GM12891 (cell line): ENCODE measurements around the gene HSD17B12.

ENCODE experiments used
- DNase-seq: peaks from one replicate; pipeline ENCODE4 v3.0.0; 2011; ENCODE audit warnings: low spot score; ENCODE audit not compliant: insufficient read length
- FAIRE-seq: peaks from 2 replicates; lab custom pipeline; 2011; peaks lifted over from hg19 to GRCh38; lab: Jason Lieb, UNC
- PAX5 ChIP-seq: IDR thresholded peaks from 2 replicates; pipeline ENCODE4 v1.6.1; 2011; ENCODE audit warnings: low read length, moderate library complexity, mild to moderate bottlenecking; ENCODE audit not compliant: insufficient read depth, severe bottlenecking
- POLR2A ChIP-seq: IDR thresholded peaks from 2 replicates; pipeline ENCODE4 v1.6.1; 2011; ENCODE audit warnings: low read depth, low read length, control low read depth
- POLR2AphosphoS5 ChIP-seq: IDR thresholded peaks from 2 replicates; pipeline ENCODE4 v1.6.1; 2011; ENCODE audit warnings: low read depth, low read length, control low read depth
- POU2F2 ChIP-seq: IDR thresholded peaks from 2 replicates; pipeline ENCODE4 v1.6.1; 2011; ENCODE audit warnings: low read depth, mild to moderate bottlenecking, control low read depth, low read length, moderate library complexity
- SPI1 ChIP-seq: IDR thresholded peaks from 2 replicates; pipeline ENCODE4 v1.6.1; 2011; ENCODE audit warnings: low read depth, low read length, control low read depth
- TAF1 ChIP-seq: IDR thresholded peaks from 2 replicates; pipeline ENCODE4 v1.6.1; 2011; ENCODE audit warnings: low read depth, low read length, control low read depth

Gene HSD17B12

GRCh38 chr11:43687120-43687791 lies 6.7 kb downstream of the HSD17B12 start:
- DNase-seq: no peak
- peak; percentile 76 for FAIRE-seq
- TF ChIP-seq POLR2AphosphoS5 (no peak), SPI1 (no peak)

- TF ChIP-seq POLR2AphosphoS5 (no peak), POU2F2 (no peak), TAF1 (no peak), SPI1 (no peak), PAX5 (no peak), POLR2A (no peak)
- FAIRE-seq: no peak
- DNase-seq: no peak
Measured at GRCh38 chr11:43688394-43688793, 7.9 kb downstream of the HSD17B12 start.

GRCh38 chr11:43689167-43689566 lies 8.6 kb downstream of the HSD17B12 start:
- FAIRE-seq (no peak), DNase-seq (no peak)
- TF ChIP-seq POLR2A: no peak
- TF ChIP-seq SPI1: no peak
- TF ChIP-seq POLR2AphosphoS5: no peak
- no peak for TF ChIP-seq PAX5
- TF ChIP-seq TAF1: no peak
- no peak for TF ChIP-seq POU2F2

DNA sequence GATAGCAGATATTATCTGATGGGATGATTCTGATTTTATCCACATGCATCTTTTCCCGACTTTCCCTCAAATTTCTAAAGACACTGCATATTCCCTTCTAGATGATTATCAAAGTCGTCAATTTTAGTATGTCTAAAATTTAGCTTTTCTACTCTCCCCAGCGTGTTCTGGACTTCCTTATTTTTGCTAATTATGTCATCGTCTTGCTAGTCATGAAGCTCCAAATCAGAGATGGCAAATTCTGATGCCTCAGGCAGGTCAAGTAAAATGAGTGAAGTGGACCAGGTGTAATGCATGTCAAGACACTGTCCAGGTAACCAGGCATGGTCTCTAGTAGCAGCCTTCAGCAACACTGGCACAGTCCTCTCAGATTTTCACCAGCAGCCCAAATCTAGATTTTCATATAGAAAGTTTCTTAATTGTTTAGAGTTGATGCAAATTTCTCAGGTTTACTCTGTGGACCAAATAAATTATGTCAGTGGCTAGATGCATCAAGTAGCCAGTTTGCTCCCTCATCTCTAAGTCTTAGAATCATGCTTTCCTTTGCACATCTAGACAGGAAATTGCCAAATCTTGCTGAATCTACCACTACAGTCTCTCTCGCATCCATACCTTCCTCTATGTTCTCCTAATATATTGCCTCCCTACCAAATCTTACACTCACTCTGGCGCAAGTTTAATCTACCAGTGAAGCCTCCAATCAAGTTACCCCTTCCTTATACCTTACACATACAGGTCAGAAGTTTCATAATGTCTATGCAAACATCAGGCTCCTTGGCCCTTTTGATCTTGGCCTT lies 10.6 kb downstream of the HSD17B12 start:
- TF ChIP-seq POLR2AphosphoS5: no peak
- no peak for TF ChIP-seq TAF1
- peak; percentile 65 for TF ChIP-seq SPI1
- no peak for TF ChIP-seq PAX5
- no peak for TF ChIP-seq POLR2A
- TF ChIP-seq POU2F2: no peak
- no peak for FAIRE-seq

GRCh38 chr11:43691806-43692205 lies 11.3 kb downstream of the HSD17B12 start:
- DNase-seq: no peak
- no peak for FAIRE-seq

More for the DNA sequence above, 10.6 kb downstream of the HSD17B12 start:
- DNase-seq: no peak

GRCh38 chr11:43693069-43693468 lies 12.5 kb downstream of the HSD17B12 start:
- FAIRE-seq: peak; percentile 23
- TF ChIP-seq POLR2A: no peak
- no peak for TF ChIP-seq TAF1
- no peak for DNase-seq

More at GRCh38 chr11:43691806-43692205, 11.3 kb downstream of the HSD17B12 start:
- TF ChIP-seq SPI1 (no peak), POLR2AphosphoS5 (no peak), TAF1 (no peak), PAX5 (no peak), POLR2A (no peak), POU2F2 (no peak)

GRCh38 chr11:43693731-43694130 lies 13.2 kb downstream of the HSD17B12 start:
- no peak for FAIRE-seq
- TF ChIP-seq SPI1: no peak
- TF ChIP-seq POU2F2: no peak
- TF ChIP-seq TAF1: no peak
- no peak for TF ChIP-seq PAX5
- no peak for TF ChIP-seq POLR2AphosphoS5
- TF ChIP-seq POLR2A: no peak
- no peak for DNase-seq

DNA sequence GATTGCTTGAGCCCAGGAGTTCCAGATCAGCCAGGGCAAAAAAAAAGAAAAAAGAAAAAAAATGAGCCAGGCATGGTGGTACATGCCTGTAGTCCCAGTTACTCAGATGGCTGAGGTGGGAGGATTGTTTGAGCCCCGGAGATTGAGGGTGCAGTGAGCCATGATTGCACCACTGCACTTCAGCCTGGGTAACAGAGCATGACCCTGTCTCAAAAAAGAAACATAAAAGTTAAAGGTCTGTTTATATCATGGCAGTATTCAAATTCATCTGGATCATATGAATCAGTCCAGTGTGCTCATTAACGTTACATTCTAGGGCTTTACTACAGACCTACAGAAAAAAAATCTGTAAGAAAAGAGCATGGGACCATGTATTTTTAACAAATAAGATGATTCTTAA lies 13.9 kb downstream of the HSD17B12 start:
- TF ChIP-seq POU2F2 (no peak), PAX5 (peak; percentile 67), SPI1 (no peak), TAF1 (no peak), POLR2A (no peak), POLR2AphosphoS5 (no peak)
- DNase-seq (no peak), FAIRE-seq (peak; percentile 87)

DNA sequence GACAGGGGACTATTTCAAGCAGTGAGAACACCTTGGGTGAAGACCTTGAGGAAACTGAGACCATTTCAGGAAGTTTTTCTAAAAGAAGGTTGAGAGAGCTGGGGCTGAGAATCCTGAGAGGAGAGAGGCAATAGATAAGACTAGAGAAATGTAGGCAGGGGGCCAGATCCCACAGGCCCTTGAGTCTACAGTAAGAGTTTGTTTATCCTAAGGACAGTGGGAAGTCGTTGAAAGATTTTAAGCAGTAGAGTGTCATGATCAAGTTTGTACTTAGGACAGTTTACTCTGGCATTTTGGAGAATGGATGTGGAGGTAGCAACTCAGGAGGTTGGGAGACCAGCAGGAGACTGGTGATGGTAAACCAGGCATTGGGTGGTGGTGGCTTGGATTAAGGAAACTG lies 17.1 kb downstream of the HSD17B12 start:
- no peak for FAIRE-seq
- TF ChIP-seq TAF1: no peak
- no peak for TF ChIP-seq SPI1
- no peak for TF ChIP-seq POU2F2
- no peak for DNase-seq

- no peak for FAIRE-seq
- TF ChIP-seq POU2F2 (no peak), POLR2A (no peak), POLR2AphosphoS5 (no peak), TAF1 (no peak), SPI1 (no peak), PAX5 (no peak)
- DNase-seq: no peak
Measured at GRCh38 chr11:43699870-43700269, 19.3 kb downstream of the HSD17B12 start.
